GM18508 (cell line): ENCODE measurements around the gene FHOD1.

Source experiments
- ATAC-seq: cut with Tn5 transposase; IDR thresholded peaks from one replicate; pipeline ENCODE4 v1.9.1; 2021; ENCODE audit warnings: moderate number of reproducible peaks; ENCODE audit not compliant: insufficient read depth, unreplicated experiment

The FHOD1 gene

DNA sequence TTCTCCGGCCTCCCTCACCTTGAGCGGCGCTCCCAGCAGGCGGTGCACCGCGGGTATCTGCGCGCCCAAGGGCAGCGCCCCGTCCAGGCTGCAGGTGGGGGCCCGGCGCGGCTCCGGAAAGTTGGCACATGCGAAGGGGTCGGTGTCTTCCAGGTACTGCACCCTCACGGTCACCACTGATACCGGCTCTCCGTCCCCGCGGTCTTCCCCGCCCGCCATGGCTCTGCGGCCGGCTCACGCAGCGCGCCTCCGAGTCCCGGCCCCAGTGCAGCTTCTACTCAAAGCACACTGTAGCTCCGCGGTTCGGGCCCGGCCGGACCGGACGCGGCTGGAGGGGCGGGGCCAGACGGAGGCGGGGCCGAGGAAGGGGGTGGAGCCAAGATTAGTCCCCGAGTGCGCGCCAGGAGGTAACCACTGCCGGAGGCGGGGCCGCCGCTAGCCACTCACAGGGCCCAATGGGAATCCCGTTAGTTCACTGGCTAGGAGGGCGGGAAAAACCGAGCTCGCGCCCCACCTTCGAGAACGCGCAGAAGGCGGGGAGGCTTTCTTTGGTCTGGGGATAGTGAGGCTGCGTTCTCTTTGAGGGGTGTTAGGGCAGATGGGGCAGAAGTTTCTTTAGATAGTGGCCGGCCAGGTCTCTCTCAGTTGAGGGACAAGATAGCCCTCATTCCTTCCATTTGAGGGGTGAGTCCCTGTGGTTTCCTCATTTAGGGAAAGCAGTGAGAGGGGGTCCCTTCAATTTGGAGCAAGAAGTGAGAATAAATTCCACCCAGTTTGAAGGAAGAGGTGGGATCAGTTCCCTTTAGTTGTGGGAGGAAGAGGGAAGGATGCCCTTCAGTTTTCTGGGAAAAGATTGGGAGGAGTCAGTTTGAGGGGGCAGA lies at the start of gene FHOD1:
TSS of gene FHOD1 (minus strand) at position 290 of the 881 bp plus-strand sequence. CDS start at position 219, 71 bp downstream.
- ATAC-seq: peak; percentile 30

DNA sequence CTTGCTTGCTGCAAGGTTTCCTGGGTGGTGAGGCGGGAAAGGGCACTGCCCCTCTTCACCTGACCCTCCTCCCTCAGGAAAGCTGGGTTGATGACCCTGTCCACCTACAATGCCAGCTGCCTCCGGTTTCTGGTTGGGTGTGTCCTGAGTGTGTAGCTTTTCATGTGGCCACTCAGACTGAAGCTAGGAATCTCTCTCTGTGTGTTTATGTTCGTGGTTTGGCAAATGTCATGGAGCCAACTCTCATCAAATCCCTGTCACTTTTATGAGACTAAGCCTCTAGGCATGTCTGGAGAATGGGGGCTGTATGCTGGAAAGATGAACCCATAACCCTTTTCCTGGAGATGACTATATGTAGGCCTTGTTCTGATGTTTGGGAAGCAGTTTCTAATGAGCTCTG lies 49.1 kb upstream of the FHOD1 start:
- no peak for ATAC-seq

DNA sequence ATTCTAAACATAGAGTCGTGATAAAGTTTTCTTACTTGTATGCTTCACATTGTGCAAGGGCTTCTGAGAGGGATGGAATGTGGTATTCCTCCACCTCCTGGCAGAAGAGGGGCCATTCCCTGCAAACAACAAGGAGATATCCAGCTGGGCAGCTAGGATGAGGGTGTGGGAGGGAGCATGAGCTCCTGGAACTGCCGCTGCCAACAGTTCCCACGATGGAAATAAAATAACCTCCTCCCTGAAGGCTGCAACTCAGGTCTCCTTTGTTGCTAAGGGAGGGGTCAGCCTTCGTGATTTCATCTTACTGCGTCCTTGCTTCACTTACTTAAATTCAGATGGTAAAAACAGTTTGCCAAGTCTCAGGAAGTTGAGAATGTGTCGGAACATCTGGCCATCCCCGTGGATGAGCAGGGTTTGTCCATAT lies 47.7 kb upstream of the FHOD1 start:
- no peak for ATAC-seq

DNA sequence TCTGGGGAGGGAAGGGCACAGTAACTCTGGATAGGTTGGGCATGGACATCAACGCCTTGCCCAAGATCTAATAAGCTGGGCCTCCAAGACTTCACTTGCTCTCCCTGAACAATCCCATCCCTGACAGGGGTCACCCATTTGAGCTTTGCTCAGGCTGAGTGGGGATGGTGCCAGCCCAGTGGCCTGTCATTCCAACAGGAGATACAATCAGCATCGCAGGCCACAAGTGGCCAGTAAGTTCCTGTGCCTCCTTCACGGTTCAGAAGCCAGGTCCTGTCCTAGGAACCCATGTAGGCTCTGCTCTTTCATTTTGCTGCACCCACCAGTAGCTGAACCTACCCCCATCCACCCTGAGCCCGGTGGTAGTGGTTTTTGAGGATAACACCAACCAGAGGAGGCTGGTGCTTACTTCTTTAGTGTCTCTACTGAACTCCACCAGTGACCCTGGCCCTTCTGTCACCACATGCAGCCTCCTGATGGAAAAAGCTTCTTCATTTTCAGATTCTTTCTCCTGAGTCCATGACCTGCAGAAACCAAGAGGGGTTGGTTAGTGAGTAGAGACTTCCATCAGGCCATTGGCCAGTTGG lies 47.0 kb upstream of the FHOD1 start:
- ATAC-seq: no peak

DNA sequence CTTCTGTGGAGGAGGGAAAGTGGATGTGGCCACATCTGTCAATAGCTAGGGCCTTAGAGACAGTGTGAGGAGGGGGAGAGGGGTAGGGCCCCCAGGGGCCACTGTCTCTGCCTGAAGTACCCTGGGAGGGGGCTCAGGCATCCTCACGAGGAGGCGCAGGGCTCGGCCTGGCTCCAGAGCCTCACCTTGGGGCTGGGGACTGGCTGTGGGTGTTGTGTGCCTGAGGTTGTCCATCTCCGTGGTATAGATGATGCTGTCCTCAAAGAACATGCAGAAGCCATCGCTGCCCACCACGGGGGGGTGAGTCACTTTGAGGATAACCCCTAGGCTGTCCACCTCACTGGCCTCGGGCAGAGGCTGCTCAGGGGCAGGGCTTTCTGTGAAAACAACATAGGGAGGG lies 44.2 kb upstream of the FHOD1 start:
- no peak for ATAC-seq

DNA sequence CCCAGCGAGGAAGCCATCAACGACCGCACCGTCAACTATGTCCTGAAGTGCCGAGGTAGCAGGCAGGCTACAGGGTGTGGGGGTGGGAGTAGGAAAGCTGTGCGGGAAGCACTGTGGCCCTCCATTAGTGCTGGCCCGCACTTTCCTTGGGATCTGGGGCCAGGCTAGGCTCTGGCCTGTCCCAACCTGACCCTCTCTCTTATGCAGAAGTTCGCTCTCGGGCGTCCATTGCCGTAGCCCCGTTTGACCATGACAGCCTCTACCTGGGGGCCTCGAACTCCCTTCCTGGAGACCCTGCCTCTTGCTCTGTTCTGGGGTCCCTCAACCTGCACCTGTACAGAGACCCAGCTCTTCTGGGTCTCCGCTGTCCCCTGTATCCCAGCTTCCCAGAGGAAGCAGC lies 40.7 kb upstream of the FHOD1 start:
- no peak for ATAC-seq

DNA sequence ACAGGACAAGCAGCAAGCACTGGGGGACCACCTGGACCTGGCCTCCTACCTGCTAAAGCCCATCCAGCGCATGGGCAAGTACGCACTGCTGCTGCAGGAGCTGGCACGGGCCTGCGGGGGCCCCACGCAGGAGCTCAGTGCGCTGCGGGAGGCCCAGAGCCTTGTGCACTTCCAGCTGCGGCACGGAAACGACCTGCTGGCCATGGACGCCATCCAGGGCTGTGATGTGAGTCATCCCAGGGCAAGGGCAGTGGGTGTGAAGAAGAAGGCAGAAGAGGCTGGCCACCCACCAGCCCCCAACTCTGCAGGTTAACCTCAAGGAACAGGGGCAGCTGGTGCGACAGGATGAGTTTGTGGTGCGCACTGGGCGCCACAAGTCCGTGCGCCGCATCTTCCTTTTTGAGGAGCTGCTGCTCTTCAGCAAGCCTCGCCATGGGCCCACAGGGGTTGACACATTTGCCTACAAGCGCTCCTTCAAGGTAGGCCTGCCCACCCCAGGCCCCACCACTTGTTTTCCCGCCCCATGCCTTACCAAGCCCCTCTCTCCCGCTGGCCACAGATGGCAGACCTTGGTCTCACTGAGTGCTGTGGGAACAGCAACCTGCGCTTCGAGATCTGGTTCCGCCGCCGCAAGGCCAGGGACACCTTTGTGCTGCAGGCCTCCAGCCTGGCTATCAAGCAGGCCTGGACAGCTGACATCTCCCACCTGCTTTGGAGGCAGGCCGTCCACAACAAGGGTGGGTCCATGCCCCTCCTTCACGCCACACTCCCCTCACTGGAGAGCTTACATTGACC lies 39.4 kb upstream of the FHOD1 start:
- ATAC-seq: no peak

DNA sequence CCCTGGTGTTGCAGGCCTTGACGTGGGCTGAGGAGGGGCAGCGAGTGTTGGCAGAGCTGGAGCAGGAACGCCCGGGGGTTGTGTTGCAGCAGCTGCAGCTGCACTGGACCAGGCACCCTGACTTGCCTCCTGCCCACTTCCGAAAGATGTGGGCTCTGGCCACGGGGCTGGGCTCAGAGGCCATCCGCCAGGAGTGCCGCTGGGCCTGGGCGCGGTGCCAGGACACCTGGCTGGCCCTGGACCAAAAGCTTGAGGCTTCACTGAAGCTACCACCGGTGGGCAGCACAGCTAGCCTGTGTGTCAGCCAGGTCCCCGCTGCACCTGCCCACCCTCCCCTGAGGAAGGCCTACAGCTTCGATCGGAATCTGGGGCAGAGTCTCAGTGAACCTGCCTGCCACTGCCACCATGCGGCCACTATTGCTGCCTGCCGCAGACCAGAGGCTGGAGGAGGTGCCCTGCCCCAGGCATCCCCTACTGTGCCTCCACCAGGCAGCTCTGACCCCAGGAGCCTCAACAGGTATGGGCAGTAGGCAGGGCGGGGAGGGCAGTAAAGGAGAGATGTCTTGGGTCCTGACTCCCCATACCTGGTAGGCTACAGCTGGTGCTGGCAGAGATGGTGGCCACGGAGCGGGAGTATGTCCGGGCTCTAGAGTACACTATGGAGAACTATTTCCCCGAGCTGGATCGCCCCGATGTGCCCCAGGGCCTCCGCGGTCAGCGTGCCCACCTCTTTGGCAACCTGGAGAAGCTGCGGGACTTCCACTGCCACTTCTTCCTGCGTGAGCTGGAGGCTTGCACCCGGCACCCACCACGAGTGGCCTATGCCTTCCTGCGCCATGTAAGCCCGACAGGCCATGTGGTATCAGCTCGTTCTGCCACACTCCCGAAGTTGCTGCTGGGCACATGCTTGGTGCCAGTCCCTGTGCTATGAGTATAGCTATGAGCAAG lies 37.7 kb upstream of the FHOD1 start:
- ATAC-seq: no peak

DNA sequence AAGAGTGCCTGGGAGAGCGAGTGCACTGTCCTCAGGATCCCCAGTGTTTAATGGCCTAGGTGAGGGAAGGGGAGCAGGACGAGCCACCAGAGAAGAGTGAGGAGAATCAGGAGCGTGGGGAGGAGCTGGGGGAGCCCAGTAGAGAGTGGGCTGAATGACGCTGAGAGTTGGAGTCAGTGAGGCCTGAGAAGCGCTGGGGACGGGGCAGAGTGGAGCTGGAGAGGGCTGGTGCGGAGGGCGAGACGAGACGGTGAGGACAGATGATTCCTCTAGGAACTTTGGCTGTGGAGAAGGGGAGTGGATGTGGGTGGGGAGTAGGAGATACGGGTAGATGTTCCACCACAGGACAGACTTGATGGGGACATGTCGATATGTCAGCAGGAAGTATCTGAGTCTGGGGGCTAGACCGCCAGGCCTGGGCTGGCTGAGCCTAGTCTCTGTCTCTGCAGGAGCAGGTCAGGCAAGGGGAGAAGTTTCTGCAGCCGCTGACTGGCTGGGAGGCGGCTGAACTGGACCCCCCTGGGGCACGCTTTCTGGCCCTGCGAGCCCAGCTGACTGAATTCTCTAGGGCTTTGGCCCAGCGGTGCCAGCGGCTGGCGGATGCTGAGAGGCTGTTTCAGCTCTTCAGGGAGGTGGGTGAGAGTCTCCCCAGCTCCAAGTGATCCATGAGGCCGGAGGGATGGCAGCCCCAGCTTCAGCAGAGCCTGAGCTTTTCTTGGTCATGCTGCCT lies 36.7 kb upstream of the FHOD1 start:
- ATAC-seq: no peak

DNA sequence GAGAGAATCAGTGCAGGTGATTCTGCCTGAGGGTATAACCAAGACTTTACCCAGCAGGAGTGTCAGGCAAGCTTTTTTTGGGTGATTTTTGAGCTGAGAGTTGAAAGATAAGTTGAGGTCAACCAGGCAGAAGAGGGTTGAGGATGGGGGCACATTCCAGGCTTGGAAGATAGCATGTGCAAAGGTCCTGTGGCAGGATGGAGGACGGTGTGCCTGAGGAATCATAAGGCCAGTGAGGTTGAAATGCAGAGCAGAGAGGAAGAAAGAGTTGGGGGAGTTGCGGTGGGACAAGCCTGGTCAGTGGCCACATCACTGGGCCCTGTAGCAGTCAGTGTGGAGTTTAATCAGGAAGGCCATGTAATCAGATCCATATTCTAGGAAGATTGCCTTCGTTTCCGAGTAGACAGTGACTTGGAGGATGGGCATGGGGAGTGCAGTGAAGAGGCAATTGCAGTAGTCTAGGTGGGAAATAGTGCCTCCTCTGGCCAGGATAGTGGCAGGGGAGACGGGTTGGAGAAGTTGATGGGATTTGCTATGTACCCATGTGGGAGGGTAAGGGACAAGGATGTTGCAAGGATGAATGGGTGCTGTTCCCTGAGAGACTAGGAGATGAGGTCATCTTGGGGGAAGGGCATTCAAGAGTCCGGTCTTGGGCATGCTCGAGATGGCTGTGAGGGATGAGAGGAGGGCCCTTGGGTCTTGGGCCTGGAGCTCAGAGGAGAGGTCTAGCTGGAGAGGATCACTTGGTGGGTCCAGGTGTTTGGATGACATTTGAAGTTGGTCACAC lies 36.0 kb upstream of the FHOD1 start:
- ATAC-seq: no peak

DNA sequence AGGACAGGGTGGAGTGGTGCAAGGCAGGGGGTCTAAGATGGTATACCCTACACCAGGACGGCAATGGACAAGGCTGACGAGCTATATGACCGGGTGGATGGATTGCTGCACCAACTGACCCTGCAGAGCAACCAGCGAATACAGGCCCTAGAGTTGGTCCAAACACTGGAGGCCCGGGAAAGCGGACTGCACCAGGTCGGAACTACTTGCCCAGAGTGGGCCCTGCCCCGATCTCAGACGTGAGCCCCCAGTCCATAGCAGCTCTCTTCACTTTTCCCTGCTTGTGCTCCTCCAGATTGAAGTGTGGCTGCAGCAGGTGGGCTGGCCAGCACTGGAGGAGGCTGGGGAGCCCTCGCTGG lies 35.1 kb upstream of the FHOD1 start:
- no peak for ATAC-seq

DNA sequence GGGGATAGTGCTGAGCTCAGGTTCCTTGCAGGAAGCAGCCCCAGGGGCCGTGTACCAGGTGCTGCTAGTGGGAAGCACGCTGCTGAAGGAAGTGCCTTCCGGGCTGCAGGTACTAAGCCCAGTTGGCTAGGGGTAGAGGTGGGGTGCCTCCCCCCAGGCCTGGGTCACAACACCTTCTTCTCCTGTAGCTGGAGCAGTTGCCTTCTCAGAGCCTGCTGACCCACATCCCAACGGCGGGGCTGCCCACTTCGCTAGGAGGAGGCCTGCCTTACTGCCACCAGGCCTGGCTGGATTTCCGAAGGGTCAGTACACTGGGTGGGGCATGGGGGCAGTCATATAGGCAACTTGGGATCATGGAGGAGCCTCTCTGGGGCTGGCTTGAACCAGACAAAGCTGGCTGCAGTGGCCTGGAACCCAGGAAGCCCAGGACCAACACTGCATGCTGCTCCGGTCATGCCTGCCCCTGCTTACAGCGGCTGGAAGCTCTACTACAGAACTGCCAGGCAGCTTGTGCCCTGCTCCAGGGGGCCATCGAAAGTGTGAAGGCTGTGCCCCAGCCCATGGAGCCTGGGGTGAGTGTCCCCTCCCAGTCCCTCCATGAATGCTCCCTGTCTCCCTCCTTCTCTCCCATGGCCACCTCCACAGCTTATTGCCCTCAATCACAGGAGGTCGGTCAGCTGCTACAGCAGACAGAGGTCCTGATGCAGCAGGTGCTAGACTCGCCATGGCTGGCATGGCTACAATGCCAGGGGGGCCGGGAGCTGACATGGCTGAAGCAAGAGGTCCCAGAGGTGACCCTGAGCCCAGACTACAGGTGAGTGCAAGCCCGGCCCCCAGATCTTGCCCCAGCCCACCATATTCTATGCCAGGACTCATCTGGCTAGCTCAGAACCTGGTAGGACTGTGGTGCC lies 34.5 kb upstream of the FHOD1 start:
- ATAC-seq: no peak

DNA sequence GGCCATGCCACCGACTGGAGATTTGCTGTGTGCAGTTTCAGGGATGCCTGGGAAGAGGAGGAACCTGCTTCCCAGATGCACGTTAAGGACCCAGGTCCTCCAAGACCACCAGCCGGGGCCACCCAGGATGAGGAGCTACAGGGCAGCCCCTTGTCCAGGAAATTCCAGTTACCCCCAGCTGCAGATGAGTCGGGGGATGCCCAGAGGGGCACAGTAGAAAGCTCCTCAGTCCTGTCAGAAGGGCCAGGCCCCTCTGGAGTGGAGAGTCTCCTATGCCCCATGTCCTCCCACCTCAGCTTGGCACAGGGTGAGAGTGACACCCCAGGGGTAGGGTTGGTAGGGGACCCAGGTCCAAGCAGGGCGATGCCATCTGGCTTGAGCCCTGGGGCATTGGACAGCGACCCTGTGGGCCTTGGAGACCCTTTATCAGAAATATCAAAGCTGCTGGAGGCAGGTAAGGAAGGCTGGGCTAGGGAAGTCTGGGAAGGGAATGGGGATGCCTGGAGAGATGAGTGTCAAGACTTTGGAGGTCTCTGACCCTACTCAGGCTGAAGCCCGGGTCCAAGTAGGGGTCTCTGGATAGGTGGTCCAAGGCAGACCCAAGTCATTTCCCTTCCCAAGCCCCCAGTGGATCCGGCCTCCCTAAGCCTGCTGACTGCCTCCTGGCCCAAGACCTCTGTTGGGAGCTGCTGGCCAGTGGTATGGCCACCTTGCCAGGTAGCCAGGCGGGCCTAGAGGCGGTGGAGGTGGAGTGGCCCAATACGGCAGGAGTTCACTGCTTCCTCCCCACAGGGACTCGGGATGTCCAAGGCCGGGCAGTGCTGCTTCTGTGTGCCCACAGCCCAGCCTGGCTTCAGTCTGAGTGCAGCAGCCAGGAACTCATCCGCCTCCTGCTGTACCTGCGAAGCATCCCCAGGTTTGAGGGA lies 33.1 kb upstream of the FHOD1 start:
- ATAC-seq: no peak

DNA sequence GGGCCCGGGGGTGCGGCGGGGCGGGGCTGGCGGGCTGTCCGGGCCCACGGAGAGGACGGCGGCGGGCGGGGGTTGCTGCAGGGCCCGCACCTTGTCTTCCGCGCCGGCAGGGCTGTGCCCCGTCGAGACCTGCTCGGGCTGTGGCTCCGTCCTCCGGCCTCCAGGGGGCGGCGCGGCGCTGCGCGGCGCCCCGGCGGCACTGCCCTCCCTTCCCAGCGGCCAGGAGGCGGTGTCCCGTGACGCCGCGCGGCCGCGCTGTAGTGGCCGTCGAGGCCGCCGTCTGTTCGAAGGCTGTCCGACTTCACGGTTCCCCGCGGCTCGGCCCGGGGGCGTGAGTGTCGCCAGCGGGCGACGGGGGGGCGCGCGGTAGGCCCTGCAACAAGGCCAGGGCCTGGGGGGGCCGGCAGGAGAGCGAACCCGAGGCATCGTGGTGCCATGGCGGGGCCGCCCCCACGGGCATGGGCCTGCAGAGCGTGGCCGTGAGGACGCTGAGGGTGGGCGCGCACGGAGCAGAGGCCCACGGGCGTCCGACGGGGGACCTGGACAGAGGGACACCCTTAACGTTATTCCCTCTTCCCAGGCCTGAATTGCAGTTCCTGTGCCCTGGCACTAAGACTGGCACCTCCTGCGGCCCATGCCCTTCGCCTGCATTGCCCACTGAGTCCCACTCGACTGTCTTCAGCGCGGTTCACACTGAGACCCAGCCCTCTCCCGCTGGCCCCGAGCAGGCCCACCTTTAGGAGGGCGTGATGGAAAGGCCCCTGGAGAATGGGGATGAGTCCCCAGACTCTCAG lies 32.2 kb upstream of the FHOD1 start, which contains the start of gene PLEKHG4:
TSS of gene PLEKHG4 (plus strand) at position 237 of the 794 bp plus-strand sequence. CDS start at position 750, 513 bp downstream.
- no peak for ATAC-seq

DNA sequence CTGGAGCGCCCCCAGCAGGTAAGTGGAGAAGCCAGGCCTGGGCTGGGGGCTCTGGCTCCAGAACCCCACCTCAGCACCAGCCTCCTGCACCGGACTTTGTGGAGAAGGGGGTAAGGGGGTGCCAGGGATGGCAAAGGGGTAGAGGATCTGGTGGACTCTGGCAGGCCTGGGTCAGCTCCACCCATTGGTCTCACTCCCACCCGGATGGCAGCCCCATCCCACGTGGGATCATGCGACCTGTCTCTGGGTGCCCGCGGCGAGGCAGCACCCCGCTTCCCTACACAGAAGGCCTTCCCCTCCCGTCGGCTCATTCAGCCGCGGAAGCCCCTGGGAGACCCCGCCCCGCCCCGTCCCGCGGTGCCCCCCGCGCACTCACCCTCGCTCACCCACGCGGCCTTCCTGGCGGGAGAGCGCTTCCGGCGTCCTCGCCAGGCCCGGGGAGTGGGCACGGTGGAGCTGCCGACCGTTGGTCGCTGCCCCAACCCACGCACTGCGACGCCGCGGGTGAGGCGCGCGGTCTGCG lies 31.6 kb upstream of the FHOD1 start:
- ATAC-seq: no peak
